ENCODE results near the gene MINDY4B. TPM values are rescaled to one million over a fixed set of nuclear protein-coding genes. Genes with fewer than 3 reads are reported as not detected.

MINDY4B gene
- total RNA-seq, 1 donor from 2014 or later, result 3.0 TPM

DNA sequence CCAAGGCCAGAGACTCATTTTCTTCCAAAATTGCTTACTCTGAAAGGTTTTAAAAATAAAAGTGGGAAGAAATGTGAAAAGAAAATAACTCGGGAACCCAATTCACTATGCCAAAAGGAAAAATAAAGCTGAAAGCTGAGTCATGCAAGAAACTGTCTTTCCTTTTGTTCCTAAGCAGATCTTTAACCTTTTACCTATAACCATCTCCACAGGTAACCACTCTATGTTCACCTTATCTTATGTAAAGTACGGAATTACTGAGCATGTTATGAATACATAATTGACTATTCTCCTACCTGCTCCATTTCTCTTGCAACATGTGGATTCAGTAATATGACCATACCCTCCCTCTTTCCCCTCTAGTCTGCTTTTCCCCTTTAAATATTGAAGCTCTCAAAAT lies 62.0 kb downstream of the MINDY4B start:
- Mint-ChIP-seq H3K4me1 (ENCODE audit: unreplicated experiment) (peaks cover 4% of the 10 kb centered on the region), H3K9me3 (ENCODE audit: unreplicated experiment) (no peaks in the 10 kb centered on the region), H3K27ac (ENCODE audit: unreplicated experiment) (no peak overlapping the region), H3K4me3 (ENCODE audit: unreplicated experiment) (no peak overlapping the region), H3K27me3 (ENCODE audit: unreplicated experiment) (no peaks in the 10 kb centered on the region), H3K36me3 (ENCODE audit: low read depth, unreplicated experiment) (no peaks in the 10 kb centered on the region)
- DNase-seq (ENCODE audit: low spot score), result no peak
- TF ChIP-seq, protein P1, sequence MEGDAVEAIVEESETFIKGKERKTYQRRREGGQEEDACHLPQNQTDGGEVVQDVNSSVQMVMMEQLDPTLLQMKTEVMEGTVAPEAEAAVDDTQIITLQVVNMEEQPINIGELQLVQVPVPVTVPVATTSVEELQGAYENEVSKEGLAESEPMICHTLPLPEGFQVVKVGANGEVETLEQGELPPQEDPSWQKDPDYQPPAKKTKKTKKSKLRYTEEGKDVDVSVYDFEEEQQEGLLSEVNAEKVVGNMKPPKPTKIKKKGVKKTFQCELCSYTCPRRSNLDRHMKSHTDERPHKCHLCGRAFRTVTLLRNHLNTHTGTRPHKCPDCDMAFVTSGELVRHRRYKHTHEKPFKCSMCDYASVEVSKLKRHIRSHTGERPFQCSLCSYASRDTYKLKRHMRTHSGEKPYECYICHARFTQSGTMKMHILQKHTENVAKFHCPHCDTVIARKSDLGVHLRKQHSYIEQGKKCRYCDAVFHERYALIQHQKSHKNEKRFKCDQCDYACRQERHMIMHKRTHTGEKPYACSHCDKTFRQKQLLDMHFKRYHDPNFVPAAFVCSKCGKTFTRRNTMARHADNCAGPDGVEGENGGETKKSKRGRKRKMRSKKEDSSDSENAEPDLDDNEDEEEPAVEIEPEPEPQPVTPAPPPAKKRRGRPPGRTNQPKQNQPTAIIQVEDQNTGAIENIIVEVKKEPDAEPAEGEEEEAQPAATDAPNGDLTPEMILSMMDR (IDR thresholded peaks at IDR 0.05; ENCODE audit: unreplicated experiment), result no peak

DNA sequence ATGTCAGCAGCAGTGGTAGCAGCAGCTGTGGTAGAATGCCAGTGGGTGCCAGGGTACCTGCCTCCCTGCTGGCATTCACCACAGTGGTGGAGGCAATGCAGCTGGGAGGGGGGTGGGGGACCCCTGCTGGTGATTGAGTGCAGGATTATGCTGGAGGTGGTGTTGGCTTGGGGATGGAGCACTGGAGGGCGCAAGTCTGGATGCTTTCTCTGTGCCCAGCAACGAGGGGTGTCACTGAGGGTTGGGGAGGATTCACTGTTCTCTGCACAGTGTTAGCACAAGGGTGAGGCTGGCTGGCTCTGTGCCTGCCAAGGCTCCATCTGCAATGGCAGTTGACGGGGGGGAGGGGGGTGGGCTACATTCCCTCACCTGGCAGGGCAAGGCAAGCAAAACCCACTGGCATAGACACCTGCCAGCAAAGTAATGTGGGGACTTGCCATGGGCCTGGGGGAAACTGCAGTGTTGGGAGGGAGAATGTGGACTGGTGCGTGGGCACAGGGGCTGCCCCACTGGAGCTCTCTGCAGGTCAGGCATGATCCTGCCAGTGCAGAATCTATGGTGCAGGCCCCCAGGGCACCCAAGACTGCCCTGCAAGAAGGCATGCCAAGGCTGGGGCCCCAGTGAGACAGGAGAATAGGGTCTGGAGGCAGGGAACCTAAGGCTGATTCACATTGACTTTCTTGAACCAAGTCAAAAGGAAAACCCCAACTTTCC lies 64.3 kb downstream of the MINDY4B start:
- H3K36me3 Mint-ChIP-seq (ENCODE audit: low read depth, unreplicated experiment), result no peaks in the 10 kb centered on the region
- TF ChIP-seq, protein P1 (IDR thresholded peaks at IDR 0.05; ENCODE audit: unreplicated experiment), result no peak
- no peak for DNase-seq (ENCODE audit: low spot score)
- no peaks in the 10 kb centered on the region for H3K27me3 Mint-ChIP-seq (ENCODE audit: unreplicated experiment)
- H3K9me3 Mint-ChIP-seq (ENCODE audit: unreplicated experiment), result no peaks in the 10 kb centered on the region
- H3K27ac Mint-ChIP-seq (ENCODE audit: unreplicated experiment), result no peak overlapping the region
- H3K4me1 Mint-ChIP-seq (ENCODE audit: unreplicated experiment), result peaks cover 4% of the 10 kb centered on the region
- no peak overlapping the region for H3K4me3 Mint-ChIP-seq (ENCODE audit: unreplicated experiment)

DNA sequence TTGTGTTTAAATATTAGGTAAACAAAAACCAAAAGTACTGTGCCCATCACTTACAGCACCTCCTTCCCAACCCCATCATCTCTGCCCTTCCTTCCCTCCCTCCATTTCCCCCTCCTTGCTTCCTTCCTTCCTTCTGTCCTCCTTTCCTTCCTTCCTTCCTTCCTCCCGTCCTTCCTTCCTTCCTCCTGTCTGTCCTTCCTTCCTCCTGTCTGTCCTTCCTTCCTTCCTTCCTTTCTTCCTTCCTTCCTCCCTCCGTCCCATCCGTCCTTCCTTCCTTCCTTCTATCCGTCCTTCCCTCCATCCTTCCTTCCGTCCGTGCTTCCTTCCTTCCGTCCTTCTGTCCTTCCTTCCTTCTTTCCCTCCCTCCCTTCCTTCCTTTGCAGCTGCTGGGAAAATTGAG lies 74.5 kb downstream of the MINDY4B start:
- Mint-ChIP-seq H3K27ac (ENCODE audit: unreplicated experiment) (no peak overlapping the region), H3K4me1 (ENCODE audit: unreplicated experiment) (peaks cover 3% of the 10 kb centered on the region), H3K4me3 (ENCODE audit: unreplicated experiment) (no peak overlapping the region), H3K36me3 (ENCODE audit: low read depth, unreplicated experiment) (no peaks in the 10 kb centered on the region), H3K27me3 (ENCODE audit: unreplicated experiment) (peaks cover 3% of the 10 kb centered on the region), H3K9me3 (ENCODE audit: unreplicated experiment) (no peaks in the 10 kb centered on the region)
- DNase-seq (ENCODE audit: low spot score), result no peak
- TF ChIP-seq, protein P1 (IDR thresholded peaks at IDR 0.05; ENCODE audit: unreplicated experiment), result no peak

DNA sequence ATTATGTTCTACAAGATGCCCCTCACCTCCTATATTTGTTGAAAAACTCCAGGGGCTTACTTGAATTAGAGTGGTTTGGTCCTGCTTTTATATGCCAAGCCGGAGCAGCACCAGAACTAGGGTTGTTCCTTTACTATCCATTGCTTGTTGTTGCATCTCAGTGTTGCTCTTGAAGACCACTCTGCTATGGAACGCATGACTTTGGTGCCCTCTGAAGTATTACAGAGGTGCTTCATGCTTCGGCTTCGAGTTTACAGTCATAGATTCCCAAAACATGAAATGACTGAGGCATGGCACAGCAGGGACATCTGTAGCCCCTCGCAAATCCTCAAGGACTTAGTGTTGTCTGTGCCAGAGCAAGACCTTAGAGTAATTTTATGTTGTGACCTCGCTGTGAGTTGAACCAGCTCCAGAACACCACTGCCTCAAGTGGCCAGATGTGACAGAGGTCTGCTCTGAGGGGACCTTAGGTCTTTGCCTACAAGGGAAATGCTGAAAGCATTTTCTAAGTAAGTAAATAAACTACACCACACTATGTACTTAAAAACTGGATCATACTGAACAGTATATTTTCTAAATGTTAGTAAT lies 75.1 kb downstream of the MINDY4B start:
- Mint-ChIP-seq H3K4me3 (ENCODE audit: unreplicated experiment) (no peak overlapping the region), H3K27me3 (ENCODE audit: unreplicated experiment) (peaks cover 3% of the 10 kb centered on the region), H3K4me1 (ENCODE audit: unreplicated experiment) (peaks cover 3% of the 10 kb centered on the region), H3K9me3 (ENCODE audit: unreplicated experiment) (no peaks in the 10 kb centered on the region), H3K27ac (ENCODE audit: unreplicated experiment) (no peak overlapping the region), H3K36me3 (ENCODE audit: low read depth, unreplicated experiment) (no peaks in the 10 kb centered on the region)
- no peak for DNase-seq (ENCODE audit: low spot score)
- TF ChIP-seq, protein P1 (IDR thresholded peaks at IDR 0.05; ENCODE audit: unreplicated experiment), result no peak

- Mint-ChIP-seq H3K4me3 (ENCODE audit: unreplicated experiment) (no peak overlapping the region), H3K9me3 (ENCODE audit: unreplicated experiment) (no peaks in the 10 kb centered on the region), H3K4me1 (ENCODE audit: unreplicated experiment) (peaks cover 3% of the 10 kb centered on the region), H3K27ac (ENCODE audit: unreplicated experiment) (no peak overlapping the region), H3K27me3 (ENCODE audit: unreplicated experiment) (peaks cover 3% of the 10 kb centered on the region), H3K36me3 (ENCODE audit: low read depth, unreplicated experiment) (no peaks in the 10 kb centered on the region)
- TF ChIP-seq, protein P1 (IDR thresholded peaks at IDR 0.05; ENCODE audit: unreplicated experiment), result no peak
- no peak for DNase-seq (ENCODE audit: low spot score)
These were observed 75.8 kb downstream of the MINDY4B start for GRCh38 chr3:150829408-150829807.
